ENCODE results near the gene PEX26.

GRCh38 chr22:18121506-18121905 lies 43.7 kb downstream of the PEX26 start:
- TF ChIP-seq CTCF (IDR thresholded peaks at IDR 0.05) (no peak), POLR2A (IDR thresholded peaks at IDR 0.05) (no peak)
